T-helper 17 cell (primary cell): ENCODE data around the gene SPOCK1. TPM values are rescaled to one million over a fixed set of nuclear protein-coding genes. Genes with fewer than 3 reads are reported as not detected.
"Not testable (repeated sequence)": the region's sequence is repeated elsewhere in the genome, so short reads cannot be mapped to it uniquely, and the experiment has no call there.

Experiments used
- ATAC-seq: fragments of 150-1000 bp; cut with Tn5 transposase; 2 replicates; pipeline ENCODE4 v1.10.0; 2021; ENCODE audit warnings: mild to moderate bottlenecking, moderate library complexity
- DNase-seq, 3 donors: peaks; one replicate each; pipeline versions ENCODE4 v3.0.0 to v3.0.0-alpha.2; 2020 to 2021
- H3K9me3 ChIP-seq: one replicate; pipeline ENCODE4 v1.7.0; 2013; ENCODE audit warnings: low read length, mild to moderate bottlenecking; ENCODE audit not compliant: control insufficient read depth, poor library complexity, severe bottlenecking
- H3K27ac Mint-ChIP-seq: one replicate; pipeline ENCODE4 v1.8.0; 2022; ENCODE audit warnings: mild to moderate bottlenecking, moderate library complexity, mixed read lengths
- H3K27me3 Mint-ChIP-seq: one replicate; pipeline ENCODE4 v1.8.0; 2022; ENCODE audit warnings: mixed read lengths
- H3K36me3 Mint-ChIP-seq: one replicate; pipeline ENCODE4 v1.8.0; 2022; ENCODE audit warnings: low read depth, mixed read lengths
- H3K4me1 Mint-ChIP-seq: one replicate; pipeline ENCODE4 v1.8.0; 2022; ENCODE audit warnings: mild to moderate bottlenecking, mixed read lengths
- H3K4me3 Mint-ChIP-seq: one replicate; pipeline ENCODE4 v1.8.0; 2022; ENCODE audit warnings: mild to moderate bottlenecking, moderate library complexity, mixed read lengths
- total RNA-seq, 4 donors: library from RNA in 2 of 4; stranded (reverse) in 2 of 4; gene quantifications; one replicate each; pipeline ENCODE4 v1.2.3 and lab custom pipeline; 2022 to 2026

The SPOCK1 gene
- total RNA-seq, 2 donors from 2014 or later, result not detected

DNA sequence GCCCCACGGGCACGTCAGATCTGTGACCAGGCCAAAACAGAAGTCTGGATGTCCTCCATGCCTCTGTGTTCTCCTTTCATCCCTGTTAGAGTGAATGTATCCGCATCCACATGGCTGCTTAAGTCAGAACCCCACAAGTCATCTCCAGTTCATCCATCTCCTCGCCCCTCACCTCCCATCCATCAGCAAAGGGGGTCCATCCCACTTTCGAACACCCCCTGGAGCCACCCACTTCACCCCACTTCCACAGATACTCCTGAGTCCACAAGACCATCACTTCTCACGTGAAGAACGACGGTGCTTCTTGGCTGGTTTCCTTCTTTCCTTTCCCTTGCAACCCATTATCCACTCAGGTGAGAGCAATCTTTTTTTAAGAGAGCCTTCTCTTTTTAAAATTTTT, 3.5 kb upstream of the SPOCK1 start:
- peaks cover 16% of the 10 kb centered on the region for H3K27me3 Mint-ChIP-seq
- no peak for ATAC-seq

DNA sequence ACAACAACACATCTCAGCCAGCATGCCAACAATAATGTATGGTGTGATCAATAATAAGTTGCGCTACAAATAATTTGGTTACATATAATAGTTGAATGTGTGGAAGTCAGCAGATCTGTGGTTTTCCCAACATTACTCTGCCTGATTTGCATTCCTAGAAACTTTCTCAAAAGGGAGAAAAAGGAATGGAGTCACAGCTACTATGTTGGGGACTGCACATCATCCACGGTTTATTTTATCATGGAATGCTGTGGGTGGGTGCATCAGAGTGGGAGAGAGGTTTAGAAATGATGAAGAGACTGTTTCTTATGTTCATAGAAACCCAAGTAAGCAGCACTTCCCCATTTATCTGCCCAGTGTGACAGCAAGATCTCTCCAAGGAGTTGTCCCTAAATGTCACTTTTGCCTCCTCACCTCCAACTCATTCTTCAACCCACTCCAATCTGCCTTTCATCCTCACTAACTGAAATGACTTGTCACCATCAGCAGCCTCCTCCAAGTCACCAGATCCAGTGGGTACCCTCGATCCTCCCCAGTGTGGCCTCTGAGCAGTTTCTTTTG, 2.8 kb upstream of the SPOCK1 start:
- Mint-ChIP-seq H3K4me1 (no peaks in the 10 kb centered on the region), H3K4me3 (no peak overlapping the region), H3K36me3 (no peaks in the 10 kb centered on the region), H3K27ac (no peak overlapping the region), H3K27me3 (peaks cover 21% of the 10 kb centered on the region)
- H3K9me3 ChIP-seq, result no peaks in the 10 kb centered on the region
- DNase-seq (no peak), ATAC-seq (no peak)

More for the DNA sequence above, 3.5 kb upstream of the SPOCK1 start:
- H3K4me3 Mint-ChIP-seq, result no peak overlapping the region
- H3K9me3 ChIP-seq, result no peaks in the 10 kb centered on the region
- no peak for DNase-seq
- no peaks in the 10 kb centered on the region for H3K4me1 Mint-ChIP-seq
- H3K27ac Mint-ChIP-seq, result no peak overlapping the region
- no peaks in the 10 kb centered on the region for H3K36me3 Mint-ChIP-seq

DNA sequence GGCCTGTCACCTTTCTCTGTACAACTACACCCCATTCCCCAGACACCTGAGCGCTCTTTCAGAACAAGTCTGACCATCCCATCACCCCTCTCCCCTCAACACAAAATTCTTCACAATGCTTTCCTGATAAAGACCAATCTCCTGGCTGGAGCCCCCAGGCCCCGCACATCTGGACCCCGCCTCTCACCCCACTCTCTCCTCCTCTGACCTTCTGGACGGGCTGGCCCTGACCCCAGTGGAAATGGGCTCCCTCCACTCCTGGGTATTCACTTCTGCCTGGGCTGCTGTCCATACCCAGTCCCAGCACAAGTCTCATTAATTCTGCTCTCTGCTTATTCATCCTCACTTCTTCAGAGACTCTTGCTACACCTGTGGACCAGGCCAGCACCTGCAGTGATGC, 2.1 kb upstream of the SPOCK1 start:
- Mint-ChIP-seq H3K4me1 (no peaks in the 10 kb centered on the region), H3K27ac (no peak overlapping the region), H3K36me3 (no peaks in the 10 kb centered on the region), H3K4me3 (no peak overlapping the region), H3K27me3 (peaks cover 28% of the 10 kb centered on the region)
- no peaks in the 10 kb centered on the region for H3K9me3 ChIP-seq
- no peak for ATAC-seq
- DNase-seq, result no peak

DNA sequence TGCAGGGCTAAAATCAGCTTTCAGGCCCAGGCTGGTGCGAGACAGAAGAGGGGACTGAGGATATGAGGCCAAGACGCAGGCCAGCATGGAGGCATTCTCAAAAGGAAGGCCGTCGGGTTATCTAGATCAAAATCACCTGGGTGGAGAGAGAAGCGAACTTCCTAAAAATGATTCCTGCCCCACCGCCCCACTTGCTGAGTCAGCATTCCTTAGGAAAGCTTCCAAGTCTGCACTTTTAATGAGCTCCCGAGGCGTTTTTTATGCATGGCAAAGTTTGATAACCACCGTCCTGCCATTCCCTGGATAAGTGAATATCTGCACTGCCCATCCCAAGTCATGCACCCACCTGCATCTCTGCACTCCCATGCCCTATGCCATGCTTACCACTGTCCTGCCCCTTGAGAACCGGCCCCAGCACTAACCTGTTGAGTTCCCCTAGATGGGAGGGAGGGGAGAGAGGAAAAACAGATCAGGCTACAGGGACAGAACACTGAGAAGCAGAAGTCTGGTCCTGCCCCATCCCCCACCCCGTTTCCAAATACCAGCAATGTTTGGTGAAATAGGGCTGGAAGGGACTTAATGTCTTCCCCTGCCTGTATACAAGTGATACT, 1.6 kb upstream of the SPOCK1 start:
- no peaks in the 10 kb centered on the region for H3K9me3 ChIP-seq
- H3K27ac Mint-ChIP-seq, result no peak overlapping the region
- ATAC-seq (no peak), DNase-seq (no peak)
- peaks cover 32% of the 10 kb centered on the region for H3K27me3 Mint-ChIP-seq
- H3K36me3 Mint-ChIP-seq, result no peaks in the 10 kb centered on the region
- H3K4me1 Mint-ChIP-seq, result no peaks in the 10 kb centered on the region
- H3K4me3 Mint-ChIP-seq, result no peak overlapping the region

DNA sequence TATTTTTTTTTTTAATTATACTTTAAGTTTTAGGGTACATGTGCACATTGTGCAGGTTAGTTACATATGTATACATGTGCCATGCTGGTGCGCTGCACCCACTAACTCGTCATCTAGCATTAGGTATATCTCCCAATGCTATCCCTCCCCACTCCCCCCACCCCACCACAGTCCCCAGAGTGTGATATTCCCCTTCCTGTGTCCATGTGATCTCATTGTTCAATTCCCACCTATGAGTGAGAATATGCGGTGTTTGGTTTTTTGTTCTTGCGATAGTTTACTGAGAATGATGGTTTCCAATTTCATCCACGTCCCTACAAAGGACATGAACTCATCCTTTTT, 351 bp upstream of the SPOCK1 start:
- not testable (repeated sequence) for H3K4me1 Mint-ChIP-seq, ATAC-seq
- peaks cover 30% of the 10 kb centered on the region for H3K27me3 Mint-ChIP-seq

DNA sequence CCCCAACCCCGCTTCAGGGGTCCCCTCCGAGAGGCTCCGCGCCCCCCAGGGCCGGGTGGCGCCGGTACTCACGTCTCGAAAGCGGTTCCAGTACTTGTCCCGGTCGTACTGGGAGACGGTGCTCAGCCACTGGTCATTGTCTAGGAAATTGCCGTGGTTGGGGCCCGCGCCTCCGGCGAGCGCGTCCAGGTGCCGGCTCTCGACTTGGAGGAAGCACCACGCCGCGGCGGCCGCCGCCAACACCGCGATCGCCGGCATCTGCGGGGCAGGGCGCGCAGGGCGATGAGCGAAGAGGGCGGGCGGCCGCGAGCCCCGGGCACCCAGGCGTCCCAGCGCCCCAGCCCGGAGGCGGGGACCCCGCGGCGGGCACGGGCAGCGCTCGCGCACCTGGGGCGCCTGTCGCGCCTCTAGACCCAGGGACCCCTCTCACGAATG, 808 bp downstream of the SPOCK1 start:
- Mint-ChIP-seq H3K4me1 (no peaks in the 10 kb centered on the region), H3K27me3 (peaks cover 30% of the 10 kb centered on the region), H3K4me3 (peak overlapping the region; percentile 43), H3K36me3 (no peaks in the 10 kb centered on the region), H3K27ac (no peak overlapping the region)
- H3K9me3 ChIP-seq, result no peaks in the 10 kb centered on the region
- no peak for ATAC-seq
- DNase-seq, result no peak

More for the DNA sequence above, 351 bp upstream of the SPOCK1 start:
- H3K27ac Mint-ChIP-seq, DNase-seq, H3K36me3 Mint-ChIP-seq, H3K9me3 ChIP-seq, H3K4me3 Mint-ChIP-seq: not testable (repeated sequence)

DNA sequence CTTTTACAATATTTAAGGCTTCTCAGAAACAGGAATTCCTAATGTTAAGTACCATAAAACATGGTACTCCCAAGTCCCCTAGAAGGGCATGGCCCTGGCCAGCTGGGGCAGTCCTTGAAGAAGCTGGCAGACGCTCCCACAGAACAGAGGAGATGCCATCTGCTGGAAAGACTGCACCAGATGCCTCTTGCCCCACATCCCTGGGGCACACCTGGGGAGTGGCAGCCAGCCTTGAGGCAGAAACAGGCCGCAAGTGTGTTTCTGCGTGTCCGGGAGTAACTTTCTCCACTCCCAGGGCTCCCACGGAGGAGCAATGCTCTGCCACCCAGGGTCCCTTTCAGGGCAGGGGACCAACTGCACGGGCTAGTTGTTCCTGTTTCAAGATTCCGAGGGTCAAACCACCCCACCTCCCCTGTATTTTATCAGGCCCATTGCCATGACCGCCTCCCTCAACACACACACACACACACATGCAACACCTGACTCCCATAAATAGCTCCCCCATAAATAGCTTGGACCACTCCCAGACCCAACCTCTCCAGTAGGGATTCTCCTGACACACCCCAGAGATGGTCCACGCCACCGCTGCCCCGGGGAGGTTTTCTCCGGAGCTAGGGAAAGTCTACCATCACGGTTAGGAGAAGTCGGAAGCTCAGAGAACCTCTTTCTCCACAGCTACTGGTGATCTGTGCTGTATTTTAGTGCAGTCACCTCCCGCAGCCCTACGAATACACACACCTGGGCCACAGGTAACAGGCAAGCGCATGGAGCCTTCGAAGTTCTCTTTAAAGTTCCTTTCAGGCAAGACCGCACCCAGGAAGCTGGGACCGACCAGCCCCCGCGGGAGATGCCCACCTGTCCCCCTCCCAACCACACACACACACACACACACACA, 1.5 kb downstream of the SPOCK1 start:
- Mint-ChIP-seq H3K27ac (no peak overlapping the region), H3K4me3 (peak overlapping the region; percentile 43), H3K36me3 (no peaks in the 10 kb centered on the region), H3K4me1 (no peaks in the 10 kb centered on the region), H3K27me3 (peaks cover 30% of the 10 kb centered on the region)
- H3K9me3 ChIP-seq, result no peaks in the 10 kb centered on the region
- no peak for DNase-seq
- no peak for ATAC-seq

DNA sequence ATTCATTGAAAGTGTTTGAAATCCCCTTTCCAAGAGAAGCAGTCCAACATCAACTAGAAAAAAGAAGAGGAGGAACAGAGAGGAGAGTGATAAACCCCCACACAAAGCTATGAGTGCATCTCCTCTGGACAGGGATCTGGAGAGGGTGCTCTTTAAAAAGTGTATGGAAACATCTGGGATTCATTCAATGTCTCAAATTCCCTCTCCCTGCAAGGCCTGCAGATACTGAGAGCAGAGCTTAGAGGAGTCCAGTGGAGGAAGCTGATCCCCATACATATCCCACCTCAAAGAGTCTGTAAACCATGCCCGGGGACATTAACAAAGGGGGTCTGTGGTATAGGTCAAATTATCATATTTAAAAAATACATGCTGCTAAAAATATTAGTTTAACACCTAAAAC, 2.2 kb downstream of the SPOCK1 start:
- ATAC-seq (no peak), DNase-seq (no peak)
- Mint-ChIP-seq H3K27ac (no peak overlapping the region), H3K4me1 (no peaks in the 10 kb centered on the region), H3K4me3 (no peak overlapping the region), H3K27me3 (peaks cover 30% of the 10 kb centered on the region), H3K36me3 (no peaks in the 10 kb centered on the region)
- H3K9me3 ChIP-seq, result no peaks in the 10 kb centered on the region

DNA sequence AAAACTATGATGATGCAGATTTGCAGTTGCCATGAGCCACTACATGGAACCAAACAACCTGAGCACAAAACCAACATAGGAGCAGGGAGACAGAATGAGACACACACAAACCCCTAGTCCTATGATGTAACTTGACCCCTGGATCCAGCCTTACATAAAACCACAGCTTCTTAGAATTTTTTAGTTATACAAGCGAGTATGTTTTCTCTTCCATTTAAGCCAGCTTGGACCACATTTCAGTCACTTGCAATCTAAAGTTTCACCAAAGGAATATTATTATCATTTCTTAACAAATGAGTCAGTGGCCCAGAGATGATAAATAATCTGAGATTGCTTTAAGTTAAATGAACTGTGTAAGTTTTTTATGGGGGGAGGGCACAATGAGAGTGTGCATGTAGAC, 6.8 kb downstream of the SPOCK1 start:
- ATAC-seq, result no peak
- no peak for DNase-seq
- Mint-ChIP-seq H3K36me3 (no peaks in the 10 kb centered on the region), H3K27ac (no peak overlapping the region), H3K4me1 (no peaks in the 10 kb centered on the region), H3K4me3 (no peak overlapping the region), H3K27me3 (peaks cover 22% of the 10 kb centered on the region)
- no peaks in the 10 kb centered on the region for H3K9me3 ChIP-seq

DNA sequence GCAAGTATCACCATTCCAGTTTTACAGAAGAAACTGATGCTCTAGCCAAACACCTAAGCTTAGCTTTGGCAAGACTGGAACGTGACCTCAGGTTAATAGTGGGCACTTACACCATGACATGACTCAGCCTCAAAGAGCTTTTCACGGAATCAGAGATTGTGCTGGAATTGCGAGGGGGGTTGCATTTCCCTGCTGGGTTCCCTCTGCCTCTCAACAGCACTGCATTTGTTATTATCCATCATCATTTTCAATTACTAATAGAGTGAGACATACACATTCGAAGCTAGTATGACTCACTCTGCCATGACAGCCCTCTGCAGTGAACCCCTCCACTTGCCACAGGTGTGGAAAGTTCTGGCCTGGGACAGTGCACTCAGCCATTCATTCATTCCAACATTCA, 8.0 kb downstream of the SPOCK1 start:
- Mint-ChIP-seq H3K4me3 (no peak overlapping the region), H3K27ac (no peak overlapping the region), H3K27me3 (peaks cover 13% of the 10 kb centered on the region), H3K4me1 (no peaks in the 10 kb centered on the region), H3K36me3 (no peaks in the 10 kb centered on the region)
- ATAC-seq (no peak), DNase-seq (no peak)
- no peaks in the 10 kb centered on the region for H3K9me3 ChIP-seq

DNA sequence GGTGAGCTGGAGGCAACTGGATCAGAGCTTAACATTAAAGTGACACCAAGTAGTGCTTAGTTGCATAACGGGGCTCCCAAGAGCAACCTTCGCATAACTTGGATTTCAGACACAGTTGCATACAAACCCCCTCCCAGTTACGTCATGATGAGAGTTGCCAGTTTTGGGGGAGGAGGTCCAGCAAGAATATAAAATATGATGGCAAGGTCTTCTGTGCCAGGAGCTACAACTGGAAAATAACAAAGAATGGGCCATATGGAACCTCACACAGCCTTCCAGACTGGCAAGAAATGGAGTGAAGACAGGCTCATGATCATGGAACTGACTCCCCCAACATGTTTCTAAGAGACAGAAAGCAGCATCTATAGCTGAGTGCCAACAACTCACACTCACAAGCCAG, 8.5 kb downstream of the SPOCK1 start:
- no peak for ATAC-seq
- no peak overlapping the region for H3K27ac Mint-ChIP-seq
- H3K27me3 Mint-ChIP-seq, result peaks cover 14% of the 10 kb centered on the region

DNA sequence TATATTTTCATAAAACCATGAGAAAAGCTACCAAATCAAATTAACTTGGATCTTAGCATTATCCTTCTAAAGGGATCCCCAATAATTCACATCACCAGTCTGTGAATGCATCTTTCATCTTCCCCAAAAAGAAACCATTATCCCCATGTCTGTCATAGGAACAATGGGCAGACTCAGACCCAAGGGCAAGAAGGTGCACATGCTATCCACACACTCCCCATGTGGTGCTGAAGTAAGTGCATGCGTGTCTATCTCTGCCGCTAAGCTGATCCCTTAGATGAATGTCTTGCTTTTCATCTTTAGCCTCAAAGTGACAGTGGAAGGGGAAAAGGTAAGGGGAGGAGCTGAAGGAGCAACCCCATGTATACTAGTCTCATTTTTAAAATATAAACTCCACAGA, 10.2 kb downstream of the SPOCK1 start:
- no peaks in the 10 kb centered on the region for H3K9me3 ChIP-seq
- no peak for ATAC-seq
- no peak overlapping the region for H3K4me3 Mint-ChIP-seq
- peaks cover 2% of the 10 kb centered on the region for H3K4me1 Mint-ChIP-seq
- DNase-seq, result no peak
- H3K27ac Mint-ChIP-seq, result no peak overlapping the region
- H3K27me3 Mint-ChIP-seq, result peaks cover 13% of the 10 kb centered on the region
- no peaks in the 10 kb centered on the region for H3K36me3 Mint-ChIP-seq

More for the DNA sequence above, 8.5 kb downstream of the SPOCK1 start:
- Mint-ChIP-seq H3K4me3 (no peak overlapping the region), H3K36me3 (no peaks in the 10 kb centered on the region), H3K4me1 (peaks cover 2% of the 10 kb centered on the region)
- no peak for DNase-seq
- no peaks in the 10 kb centered on the region for H3K9me3 ChIP-seq

DNA sequence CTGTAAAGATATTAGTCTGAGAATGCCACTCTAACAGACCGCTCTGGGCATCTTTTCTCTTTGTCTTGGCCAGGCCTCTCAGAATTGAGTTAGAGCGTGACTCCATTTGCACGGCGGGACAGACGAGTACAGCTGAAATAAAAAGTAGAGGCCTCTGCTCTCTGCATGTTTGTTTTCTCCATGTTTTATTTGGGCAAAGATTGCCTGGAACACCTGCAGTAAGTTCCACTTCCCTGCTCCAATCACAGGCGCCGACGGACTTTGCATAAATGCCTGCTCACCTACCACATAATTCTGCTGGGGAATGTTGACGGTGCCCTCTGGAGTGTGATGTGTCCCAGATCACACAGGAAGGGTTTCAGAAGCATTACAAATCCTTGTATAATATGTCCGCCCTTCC, 10.6 kb downstream of the SPOCK1 start:
- Mint-ChIP-seq H3K4me1 (peaks cover 2% of the 10 kb centered on the region), H3K27ac (no peak overlapping the region), H3K36me3 (no peaks in the 10 kb centered on the region), H3K4me3 (no peak overlapping the region), H3K27me3 (peaks cover 17% of the 10 kb centered on the region)
- H3K9me3 ChIP-seq, result no peaks in the 10 kb centered on the region
- DNase-seq (no peak), ATAC-seq (no peak)
